ENCODE measurements around the gene CTLA4. TPM values are rescaled to one million over a fixed set of nuclear protein-coding genes. Genes with fewer than 3 reads are reported as not detected.

The CTLA4 gene
- total RNA-seq, 1 donor from 2014 or later = 0.86 TPM

DNA sequence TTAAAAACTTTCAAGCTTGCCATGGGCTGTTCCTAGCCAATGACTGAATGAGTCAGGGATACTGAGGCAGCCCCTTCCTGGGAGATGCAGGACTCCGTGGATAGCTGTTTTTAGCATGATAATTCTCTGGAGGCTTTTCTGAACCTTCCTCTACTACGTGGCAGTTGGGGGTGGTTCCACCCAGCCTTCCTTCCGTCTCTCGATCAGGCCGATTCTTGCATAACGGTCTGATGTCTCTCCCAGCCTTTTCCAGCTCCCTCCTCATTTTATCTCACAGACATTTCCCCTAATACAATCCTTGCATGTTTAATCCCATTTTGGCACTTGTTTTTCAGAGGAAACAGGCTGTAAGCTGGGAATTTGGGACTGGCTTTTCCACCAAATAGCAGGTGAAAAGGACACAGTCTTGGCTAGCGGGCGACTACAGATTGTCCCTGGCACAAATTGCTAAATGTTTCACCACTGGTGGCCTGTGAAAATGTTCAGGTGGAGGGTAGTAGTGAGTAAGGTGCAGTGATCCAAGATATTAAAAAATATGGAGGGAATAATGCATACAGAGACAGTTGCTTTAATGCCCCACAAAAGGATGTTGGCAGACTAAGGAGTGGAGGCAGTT, 21.0 kb upstream of the CTLA4 start:
- DNase-seq (no peak), ATAC-seq (no peak)
- TF ChIP-seq, protein P1, sequence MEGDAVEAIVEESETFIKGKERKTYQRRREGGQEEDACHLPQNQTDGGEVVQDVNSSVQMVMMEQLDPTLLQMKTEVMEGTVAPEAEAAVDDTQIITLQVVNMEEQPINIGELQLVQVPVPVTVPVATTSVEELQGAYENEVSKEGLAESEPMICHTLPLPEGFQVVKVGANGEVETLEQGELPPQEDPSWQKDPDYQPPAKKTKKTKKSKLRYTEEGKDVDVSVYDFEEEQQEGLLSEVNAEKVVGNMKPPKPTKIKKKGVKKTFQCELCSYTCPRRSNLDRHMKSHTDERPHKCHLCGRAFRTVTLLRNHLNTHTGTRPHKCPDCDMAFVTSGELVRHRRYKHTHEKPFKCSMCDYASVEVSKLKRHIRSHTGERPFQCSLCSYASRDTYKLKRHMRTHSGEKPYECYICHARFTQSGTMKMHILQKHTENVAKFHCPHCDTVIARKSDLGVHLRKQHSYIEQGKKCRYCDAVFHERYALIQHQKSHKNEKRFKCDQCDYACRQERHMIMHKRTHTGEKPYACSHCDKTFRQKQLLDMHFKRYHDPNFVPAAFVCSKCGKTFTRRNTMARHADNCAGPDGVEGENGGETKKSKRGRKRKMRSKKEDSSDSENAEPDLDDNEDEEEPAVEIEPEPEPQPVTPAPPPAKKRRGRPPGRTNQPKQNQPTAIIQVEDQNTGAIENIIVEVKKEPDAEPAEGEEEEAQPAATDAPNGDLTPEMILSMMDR (IDR thresholded peaks at IDR 0.05) = no peak
- no peaks in the 10 kb centered on the region for H3K9me3 ChIP-seq
- H3K27ac ChIP-seq = no peak overlapping the region
- H3K4me1 ChIP-seq = no peaks in the 10 kb centered on the region
- H3K4me3 ChIP-seq = no peak overlapping the region
- no peaks in the 10 kb centered on the region for H3K27me3 ChIP-seq (ENCODE audit: low read depth)
- intact Hi-C loops (cut with DNase I) = no loop called here
- no peaks in the 10 kb centered on the region for H3K36me3 ChIP-seq

DNA sequence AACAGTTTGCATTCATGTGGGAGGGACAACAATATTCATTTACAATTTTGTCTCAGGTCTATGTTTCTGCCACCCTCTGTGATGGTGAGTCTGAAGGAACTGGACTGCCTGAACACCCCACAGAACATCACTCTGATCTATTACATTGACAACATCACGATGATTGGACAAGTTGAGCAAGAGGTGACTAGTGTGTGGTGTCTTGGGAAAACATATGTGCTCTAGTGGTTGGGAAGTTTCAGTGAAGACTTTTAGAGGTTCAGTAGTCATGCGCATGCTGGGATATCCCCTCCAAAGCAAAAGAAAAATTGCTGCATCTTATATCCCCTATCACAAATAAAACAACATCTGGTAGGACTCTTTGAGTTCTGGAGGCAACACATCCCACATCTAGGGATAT, 18.6 kb upstream of the CTLA4 start:
- ATAC-seq (no peak), DNase-seq (no peak)
- H3K9me3 ChIP-seq = no peaks in the 10 kb centered on the region
- intact Hi-C loops (cut with DNase I) = no loop called here
- no peaks in the 10 kb centered on the region for H3K36me3 ChIP-seq
- no peaks in the 10 kb centered on the region for H3K27me3 ChIP-seq (ENCODE audit: low read depth)
- no peaks in the 10 kb centered on the region for H3K4me1 ChIP-seq
- H3K4me3 ChIP-seq = no peak overlapping the region
- no peak overlapping the region for H3K27ac ChIP-seq
- TF ChIP-seq, protein P1 (IDR thresholded peaks at IDR 0.05) = no peak

DNA sequence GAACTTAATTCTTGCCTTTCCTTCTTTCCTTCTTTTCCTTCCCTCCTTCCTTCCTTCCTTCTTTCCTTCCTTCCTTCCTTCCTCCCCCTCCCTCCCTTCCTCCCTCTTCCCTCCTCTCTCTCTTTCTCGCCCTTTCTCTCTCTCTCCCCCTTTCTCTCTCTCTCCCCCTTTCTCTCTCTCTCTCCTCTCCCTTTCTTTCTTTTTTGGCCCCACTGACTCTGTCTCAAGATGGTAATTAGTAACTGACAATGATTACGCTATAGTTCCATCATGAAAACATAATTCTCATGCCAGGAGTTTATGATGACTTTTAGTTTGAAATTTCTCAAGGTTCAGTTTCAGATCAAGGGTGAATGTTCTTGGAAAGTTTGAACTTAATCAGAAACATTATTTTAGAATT, 14.8 kb upstream of the CTLA4 start:
- Histone ChIP-seq H3K27ac (no peak overlapping the region), H3K4me1 (no peaks in the 10 kb centered on the region), H3K27me3 (ENCODE audit: low read depth) (no peaks in the 10 kb centered on the region), H3K4me3 (no peak overlapping the region), H3K36me3 (no peaks in the 10 kb centered on the region), H3K9me3 (no peaks in the 10 kb centered on the region)
- ATAC-seq (no peak), DNase-seq (no peak)
- TF ChIP-seq, protein P1 (IDR thresholded peaks at IDR 0.05) = no peak
- intact Hi-C loops (cut with DNase I) = no loop called here

DNA sequence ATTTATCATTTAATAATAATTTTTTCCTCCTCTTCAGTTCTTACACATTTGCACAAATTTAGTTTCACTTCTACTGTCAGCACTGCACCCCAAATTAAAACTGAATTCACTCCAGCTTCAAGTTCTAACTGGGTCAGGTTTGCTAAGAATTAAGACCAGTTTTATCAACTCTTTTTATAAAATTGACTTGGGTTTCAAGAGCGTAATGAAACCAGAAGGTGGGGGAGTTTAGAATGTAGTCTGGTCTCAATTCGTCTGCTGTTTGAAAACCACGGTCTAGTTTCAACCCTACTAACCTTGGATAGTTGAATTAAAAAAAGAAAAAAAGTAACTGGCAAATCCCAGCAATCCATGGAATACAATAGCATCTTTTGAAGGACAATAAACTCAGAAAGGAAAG, 14.3 kb upstream of the CTLA4 start:
- TF ChIP-seq, protein P1 (IDR thresholded peaks at IDR 0.05) = no peak
- ATAC-seq (no peak), DNase-seq (no peak)
- Histone ChIP-seq H3K27me3 (ENCODE audit: low read depth) (no peaks in the 10 kb centered on the region), H3K4me3 (no peak overlapping the region), H3K9me3 (no peaks in the 10 kb centered on the region), H3K27ac (no peak overlapping the region), H3K36me3 (no peaks in the 10 kb centered on the region), H3K4me1 (no peaks in the 10 kb centered on the region)
- intact Hi-C loops (cut with DNase I) = no loop called here

DNA sequence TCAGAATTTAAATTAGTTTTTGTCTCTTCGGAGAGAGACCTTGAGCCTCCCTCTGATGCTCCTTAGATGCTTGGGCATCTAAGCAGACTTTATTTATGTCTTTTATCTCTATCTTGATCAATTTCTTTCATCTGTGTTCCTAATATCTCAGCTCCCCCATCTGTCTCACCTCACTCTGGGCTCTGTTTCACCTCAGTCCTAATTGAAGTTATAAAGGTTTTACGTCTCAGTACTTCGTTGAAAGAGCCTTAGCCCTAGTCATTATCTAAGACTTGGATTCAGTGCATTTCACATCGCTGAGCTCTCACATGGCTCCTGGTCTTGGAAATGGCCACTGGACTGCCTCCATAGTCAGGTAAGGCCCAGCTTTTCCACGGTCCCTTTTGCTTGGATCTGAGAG, 13.8 kb upstream of the CTLA4 start:
- no peak overlapping the region for H3K27ac ChIP-seq

More for the DNA sequence above, 13.8 kb upstream of the CTLA4 start:
- TF ChIP-seq, protein P1 (IDR thresholded peaks at IDR 0.05) = no peak
- no peak for ATAC-seq
- Histone ChIP-seq H3K9me3 (no peaks in the 10 kb centered on the region), H3K27me3 (ENCODE audit: low read depth) (no peaks in the 10 kb centered on the region), H3K4me3 (no peak overlapping the region), H3K36me3 (no peaks in the 10 kb centered on the region), H3K4me1 (no peaks in the 10 kb centered on the region)
- intact Hi-C loops (cut with DNase I) = no loop called here
- no peak for DNase-seq
